Endothelial cell of umbilical vein (primary cell): ENCODE data around the gene CTDSPL.

ENCODE experiments used
- POLR2AphosphoS5 ChIP-seq: IDR thresholded peaks from 2 replicates; pipeline ENCODE4 v1.6.1; 2012; ENCODE audit warnings: low read depth, mild to moderate bottlenecking, control low read depth, low read length, moderate library complexity; ENCODE audit not compliant: insufficient read depth
- TF ChIP-seq, protein P1 (sequence below): IDR thresholded peaks from 2 replicates; pipeline ENCODE4 v1.6.1; 2011; ENCODE audit not compliant: insufficient read depth, insufficient read length

DNA sequence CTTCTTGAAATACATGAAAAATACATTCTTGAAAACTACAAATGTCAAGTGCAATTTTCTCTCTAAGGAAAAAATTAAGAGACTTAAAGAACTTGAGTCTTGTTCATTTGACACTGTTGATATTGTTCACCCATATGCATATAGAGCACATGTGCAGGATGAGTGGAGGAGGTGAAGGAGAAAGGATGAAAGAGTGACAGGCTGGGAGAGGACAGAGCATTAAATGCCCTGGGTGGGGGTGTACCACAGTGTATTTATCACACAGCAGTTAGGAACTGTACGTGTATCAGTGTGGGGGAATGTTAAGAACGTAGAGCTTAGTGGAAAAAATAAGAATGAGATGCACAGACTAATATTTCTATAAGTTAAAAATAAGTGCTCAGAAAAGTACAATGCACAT lies 45.7 kb downstream of the CTDSPL start:
- no peak for TF ChIP-seq POLR2AphosphoS5
- TF ChIP-seq, protein P1, sequence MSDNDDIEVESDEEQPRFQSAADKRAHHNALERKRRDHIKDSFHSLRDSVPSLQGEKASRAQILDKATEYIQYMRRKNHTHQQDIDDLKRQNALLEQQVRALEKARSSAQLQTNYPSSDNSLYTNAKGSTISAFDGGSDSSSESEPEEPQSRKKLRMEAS: no peak
